Spleen (tissue), 11 donors: ENCODE measurements around the gene SIGLEC1. TPM values are rescaled to one million over a fixed set of nuclear protein-coding genes. Genes with fewer than 3 reads are reported as not detected.

ENCODE experiments used
- DNase-seq: peaks from one replicate; pipeline ENCODE4 v3.0.0-alpha.2; 2020
- H3K27ac ChIP-seq, 8 donors: fragments of 200-600 bp; sonication (generic) in 7 of 8; 1 replicate in 4 of 8; 2 replicates in 4 of 8; pipeline versions ENCODE4 v1.5.0 to v1.8.0; 2016 to 2021; ENCODE audit warnings: inconsistent platforms in 4 of 8, mild to moderate bottlenecking in 4 of 8, moderate library complexity in 1 of 8
- H3K27me3 ChIP-seq, 7 donors: fragments of 200-600 bp; sonication (generic) in 6 of 7; replicated peaks in 1 of 7; 1 replicate in 4 of 7; 2 replicates in 3 of 7; pipeline versions ENCODE4 v1.5.0 to v1.8.0; 2016 to 2021; ENCODE audit warnings: inconsistent platforms in 3 of 7, mild to moderate bottlenecking in 1 of 7
- H3K36me3 ChIP-seq, 6 donors: fragments of 200-600 bp; sonication (generic) in 5 of 6; 1 replicate in 4 of 6; 2 replicates in 2 of 6; pipeline versions ENCODE4 v1.5.0 to v1.8.0; 2016 to 2021; ENCODE audit warnings: inconsistent platforms in 2 of 6
- H3K4me1 ChIP-seq, 6 donors: fragments of 200-600 bp; sonication (generic) in 5 of 6; 1 replicate in 3 of 6; 2 replicates in 3 of 6; pipeline versions ENCODE4 v1.5.0 to v1.8.0; 2016 to 2021; ENCODE audit warnings: inconsistent platforms in 3 of 6
- H3K4me3 ChIP-seq, 8 donors: fragments of 200-600 bp; sonication (generic) in 7 of 8; 1 replicate in 4 of 8; 2 replicates in 4 of 8; pipeline versions ENCODE4 v1.5.0 to v1.8.0; 2016 to 2021; ENCODE audit warnings: inconsistent platforms in 4 of 8, mild to moderate bottlenecking in 4 of 8, moderate library complexity in 2 of 8
- H3K9me3 ChIP-seq, 8 donors: fragments of 200-600 bp; sonication (generic) in 7 of 8; 1 replicate in 4 of 8; 2 replicates in 4 of 8; pipeline versions ENCODE4 v1.5.0 to v1.8.0; 2016 to 2021; ENCODE audit warnings: inconsistent platforms in 4 of 8
- CTCF ChIP-seq, 11 experiments: fragments of 200-600 bp in 7 of 11; fragments of 450-650 bp in 4 of 11; sonication (generic) in 4 of 11; IDR thresholded peaks in 8 of 11; conservative IDR thresholded peaks in 3 of 11; 1 replicate in 7 of 11; 2 replicates in 4 of 11; pipeline versions ENCODE4 v1.4.0 to v1.8.0; 2016 to 2021; ENCODE audit warnings: antibody characterized with exemption in 11 of 11, inconsistent platforms in 4 of 11, mild to moderate bottlenecking in 1 of 11
- POLR2A ChIP-seq, 3 donors: fragments of 450-650 bp; IDR thresholded peaks; one replicate each; pipeline ENCODE4 v1.5.1; 2017; ENCODE audit warnings: antibody characterized with exemption in 3 of 3, mild to moderate bottlenecking in 1 of 3
- POLR2AphosphoS5 ChIP-seq, 3 donors: sonication (generic); formaldehyde crosslinking; IDR thresholded peaks; one replicate each; pipeline ENCODE4 v1.5.1; 2017; ENCODE audit warnings: antibody characterized with exemption in 3 of 3
- WGBS, 5 donors: extraction: QIAGEN DNeasy Blood & Tissue Kit in 3 of 5; methylation state at CpG; one replicate each; pipeline versions ENCODE4 v1.1.5 to v1.1.7; 2013 to 2018; 5-methylcytosine and 5-hydroxymethylcytosine counted together
- intact Hi-C: fragments of 100-400 bp; cut with DNase I; formaldehyde crosslinking; loops from one replicate; pipeline ENCODE4 v1.15.0; 2023; ENCODE audit warnings: low total_unique reads
- polyA plus RNA-seq, 3 donors: library from polyadenylated mRNA; stranded (reverse); fragments of 200-250 nt; gene quantifications; one replicate each; pipeline ENCODE4 v1.2.1, GENCODE V29; 2013
- total RNA-seq, 7 donors: library from RNA; depleted of rRNA in 3 of 7; stranded (reverse); fragments of >200 nt in 3 of 7; fragmentation: NEBNext Ultra II Directional in 4 of 7; extraction: Animal tissue kit (Norgen Biotek cat#: 25700) in 4 of 7; gene quantifications; one replicate each; pipeline versions ENCODE4 v1.1.0 to v1.2.1, GENCODE V29; 2016 to 2021
- donor health status: healthy with polysubstance abuse.
- donor health status: DM: no; HTN: no; CAD: no; lungs with moderate emphysema.
- donor health status: DM: no; HTN: no; CAD: no.
- donor health status: Bipolar disorder and iron deficiency.
- donor health status: healthy.
- donor health status: DM: no; HTN: no; CAD: no.
- donor health status: DM: yes; HTN: yes; CAD: no.

Gene SIGLEC1
- total and polyA plus RNA-seq, 10 donors: 3.0 to 50.2 (median 14.9) TPM

GRCh38 chr20:3723284-3723683 lies 10.9 kb upstream of the SIGLEC1 start:
- H3K27ac ChIP-seq: no peak overlapping the region
- no peak for DNase-seq
- H3K9me3 ChIP-seq: no peaks in the 10 kb centered on the region
- WGBS, 5 donors: 85 to 94% (median 86%) methylated on average over 8 of the region's 8 CpGs
- TF ChIP-seq POLR2AphosphoS5 (IDR thresholded peaks at IDR 0.05) (no peak), CTCF (IDR thresholded peaks at IDR 0.05 in 8 of 11, conservative IDR thresholded peaks at IDR 0.05 in 3 of 11) (no peak), POLR2A (IDR thresholded peaks at IDR 0.05) (no peak)
- peaks cover 0 to 14% (median 4%) of the 10 kb centered on the region in 6 donors for H3K4me1 ChIP-seq
- no peaks in the 10 kb centered on the region for H3K36me3 ChIP-seq
- no peak overlapping the region for H3K4me3 ChIP-seq
- intact Hi-C loops: no loop called here
- H3K27me3 ChIP-seq: peaks cover 0 to 36% (median 0%) of the 10 kb centered on the region in 7 donors

GRCh38 chr20:3721912-3722311 lies 9.5 kb upstream of the SIGLEC1 start:
- no peak for DNase-seq
- Histone ChIP-seq H3K4me1 (peaks cover 0 to under 1% (median 0%) of the 10 kb centered on the region in 6 donors), H3K27me3 (peaks cover 0 to 22% (median 0%) of the 10 kb centered on the region in 7 donors), H3K36me3 (no peaks in the 10 kb centered on the region), H3K9me3 (no peaks in the 10 kb centered on the region), H3K27ac (no peak overlapping the region), H3K4me3 (no peak overlapping the region)
- 78 to 91% (median 79%) methylated on average over 4 of the region's 4 CpGs for WGBS, 5 donors
- no peak for TF ChIP-seq CTCF (IDR thresholded peaks at IDR 0.05 in 8 of 11, conservative IDR thresholded peaks at IDR 0.05 in 3 of 11)
- no peak for TF ChIP-seq POLR2AphosphoS5 (IDR thresholded peaks at IDR 0.05)
- no peak for TF ChIP-seq POLR2A (IDR thresholded peaks at IDR 0.05)
- intact Hi-C loops: no loop called here

- H3K9me3 ChIP-seq: no peaks in the 10 kb centered on the region
- DNase-seq: no peak
- no peak overlapping the region for H3K27ac ChIP-seq
- intact Hi-C loops: no loop called here
- no peaks in the 10 kb centered on the region for H3K4me1 ChIP-seq
- peaks cover 0 to 10% (median 0%) of the 10 kb centered on the region in 7 donors for H3K27me3 ChIP-seq
- no peak overlapping the region for H3K4me3 ChIP-seq
- TF ChIP-seq POLR2AphosphoS5 (IDR thresholded peaks at IDR 0.05): no peak
- no peak for TF ChIP-seq POLR2A (IDR thresholded peaks at IDR 0.05)
- TF ChIP-seq CTCF (IDR thresholded peaks at IDR 0.05 in 8 of 11, conservative IDR thresholded peaks at IDR 0.05 in 3 of 11): no peak
- 52 to 64% (median 57%) methylated on average over 6 of the region's 6 CpGs for WGBS, 5 donors
- no peaks in the 10 kb centered on the region for H3K36me3 ChIP-seq
These were observed 8.2 kb upstream of the SIGLEC1 start for GRCh38 chr20:3720626-3721025.

GRCh38 chr20:3720068-3720467 lies 7.7 kb upstream of the SIGLEC1 start:
- H3K27ac ChIP-seq: no peak overlapping the region
- TF ChIP-seq POLR2AphosphoS5 (IDR thresholded peaks at IDR 0.05) (no peak), POLR2A (IDR thresholded peaks at IDR 0.05) (no peak), CTCF (IDR thresholded peaks at IDR 0.05 in 8 of 11, conservative IDR thresholded peaks at IDR 0.05 in 3 of 11) (no peak)
- no peaks in the 10 kb centered on the region for H3K9me3 ChIP-seq
- DNase-seq: no peak
- no peaks in the 10 kb centered on the region for H3K4me1 ChIP-seq
- intact Hi-C loops: no loop called here
- no peaks in the 10 kb centered on the region for H3K36me3 ChIP-seq
- H3K4me3 ChIP-seq: no peak overlapping the region
- 75 to 82% (median 80%) methylated on average over 2 of the region's 2 CpGs for WGBS, 5 donors
- peaks cover 0 to 7% (median 0%) of the 10 kb centered on the region in 7 donors for H3K27me3 ChIP-seq
